ENCODE results near the gene BAIAP3. TPM values are rescaled to one million over a fixed set of nuclear protein-coding genes. Genes with fewer than 3 reads are reported as not detected.

The BAIAP3 gene
- total and polyA plus RNA-seq, 2 of the 8 experiments (the other 6 are each of a cell fraction or from before 2014, with no cell fraction given): 2.9 to 6.8 TPM

DNA sequence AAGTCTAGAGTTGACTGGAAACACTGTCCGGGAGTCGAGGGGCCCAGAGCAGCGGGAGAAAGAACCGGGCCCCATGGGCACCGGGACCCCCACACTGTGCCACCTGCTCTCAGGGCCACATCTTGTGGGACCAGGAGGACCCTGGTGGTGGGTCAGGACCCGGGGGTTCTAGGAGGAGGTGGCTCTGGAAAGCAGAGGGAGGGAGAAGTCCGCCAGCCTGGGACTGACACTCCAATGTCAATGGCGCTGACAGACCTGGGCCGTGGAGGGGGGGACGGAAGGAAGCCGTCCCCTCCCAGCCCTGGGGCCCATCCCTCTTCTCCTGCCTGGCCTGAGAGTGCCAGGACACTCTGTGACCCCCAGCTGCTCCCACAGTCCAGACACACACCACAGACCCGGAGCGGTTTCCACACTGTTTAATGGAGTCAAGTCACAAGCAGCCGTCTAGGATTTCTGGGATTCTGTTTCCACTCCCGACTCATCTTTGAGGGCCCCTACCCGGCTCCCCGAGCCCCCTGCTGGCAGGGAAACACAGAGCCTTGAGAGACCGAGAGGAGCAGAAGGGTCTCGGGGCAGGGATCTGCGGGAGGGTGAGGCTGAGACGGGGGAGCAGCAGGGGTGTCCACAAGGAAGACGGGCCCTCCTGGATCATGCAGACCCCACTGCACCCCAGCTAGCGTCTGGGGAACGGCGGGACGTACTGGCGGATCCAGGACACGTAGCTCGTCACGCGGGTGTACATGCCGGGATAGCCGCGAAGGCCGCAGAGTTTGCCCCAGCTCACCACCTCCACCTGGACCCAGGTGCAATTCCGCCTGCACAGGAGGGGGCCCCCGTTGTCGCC, 47.6 kb upstream of the BAIAP3 start:
- CTCF ChIA-PET (ENCODE audit: partially characterized antibody): interaction anchor here (0.7 to 1.7 kb wide), 4 partner anchors 8 to 15 kb away, joined by 3 to 6 read pairs (median 6); no protein-coding TSS in a partner anchor
- no peak overlapping the region for H2BK5ac ChIP-seq (ENCODE audit: low read depth, low read length)
- WGBS, 2 experiments (ENCODE audit: extremely low coverage in 1 of 2, insufficient coverage in 1 of 2, insufficient read length in 1 of 2, insufficient replicate concordance in 2 of 2, low coverage in 1 of 2, low lambda C conversion rate in 2 of 2, missing lambda C conversion rate in 1 of 2): 82% methylated on average over 35 of the region's 38 CpGs; no CpG with 5 or more reads in 1 of the 2 experiments

More for the DNA sequence above, 47.6 kb upstream of the BAIAP3 start:
- TF ChIP-seq MAX (IDR thresholded peaks at IDR 0.05) (no peak), BCL11A (IDR thresholded peaks at IDR 0.05; ENCODE audit: low read depth in 2 of 2, low read length in 2 of 2) (no peak), GTF2F1 (IDR thresholded peaks at IDR 0.05; ENCODE audit: borderline replicate concordance, low read depth, low read length) (no peak), ASH2L (IDR thresholded peaks at IDR 0.05; ENCODE audit: low read length) (no peak), RAD21 (IDR thresholded peaks at IDR 0.05 in 1 of 2, conservative IDR thresholded peaks at IDR 0.05 in 1 of 2; ENCODE audit: low read depth in 2 of 2, low read length in 2 of 2) (peak in 1 of 2 experiments; percentile 30; a peak in 1 of 4 replicates), SIRT6 (IDR thresholded peaks at IDR 0.05; ENCODE audit: low read length) (no peak)
- TF ChIP-seq, protein P1, sequence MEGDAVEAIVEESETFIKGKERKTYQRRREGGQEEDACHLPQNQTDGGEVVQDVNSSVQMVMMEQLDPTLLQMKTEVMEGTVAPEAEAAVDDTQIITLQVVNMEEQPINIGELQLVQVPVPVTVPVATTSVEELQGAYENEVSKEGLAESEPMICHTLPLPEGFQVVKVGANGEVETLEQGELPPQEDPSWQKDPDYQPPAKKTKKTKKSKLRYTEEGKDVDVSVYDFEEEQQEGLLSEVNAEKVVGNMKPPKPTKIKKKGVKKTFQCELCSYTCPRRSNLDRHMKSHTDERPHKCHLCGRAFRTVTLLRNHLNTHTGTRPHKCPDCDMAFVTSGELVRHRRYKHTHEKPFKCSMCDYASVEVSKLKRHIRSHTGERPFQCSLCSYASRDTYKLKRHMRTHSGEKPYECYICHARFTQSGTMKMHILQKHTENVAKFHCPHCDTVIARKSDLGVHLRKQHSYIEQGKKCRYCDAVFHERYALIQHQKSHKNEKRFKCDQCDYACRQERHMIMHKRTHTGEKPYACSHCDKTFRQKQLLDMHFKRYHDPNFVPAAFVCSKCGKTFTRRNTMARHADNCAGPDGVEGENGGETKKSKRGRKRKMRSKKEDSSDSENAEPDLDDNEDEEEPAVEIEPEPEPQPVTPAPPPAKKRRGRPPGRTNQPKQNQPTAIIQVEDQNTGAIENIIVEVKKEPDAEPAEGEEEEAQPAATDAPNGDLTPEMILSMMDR (IDR thresholded peaks at IDR 0.05; ENCODE audit: control extremely low read depth in 1 of 3, insufficient read depth in 1 of 3, low read depth in 1 of 3, low read length in 3 of 3): peak; percentile 6 to 25 (median 21); a peak in 3 of 4 replicates
- Histone ChIP-seq H3K79me2 (ENCODE audit: control insufficient read depth in 1 of 2, insufficient read depth in 2 of 2, low read length in 2 of 2) (no peaks in the 10 kb centered on the region), H3K56ac (replicated peaks; ENCODE audit: insufficient read length, low read depth, low read length) (no peak overlapping the region), H4K20me1 (replicated peaks in 1 of 2; ENCODE audit: control insufficient read depth in 1 of 2, insufficient read depth in 2 of 2, low read length in 2 of 2) (no peaks in the 10 kb centered on the region), H2AFZ (ENCODE audit: low read length) (no peak overlapping the region), H3K36me3 (ENCODE audit: control insufficient read depth in 2 of 4, insufficient read depth in 4 of 4, low read length in 3 of 4) (no peaks in the 10 kb centered on the region), H4K91ac (replicated peaks; ENCODE audit: insufficient read length, low read length) (no peak overlapping the region), H2AK5ac (ENCODE audit: low read depth, low read length) (no peak overlapping the region), H3K9ac (replicated peaks in 1 of 4; ENCODE audit: extremely low read depth in 1 of 4, low read depth in 3 of 4, low read length in 3 of 4) (no peak overlapping the region), H3K4me3 (ENCODE audit: extremely low read depth in 1 of 4, insufficient read depth in 2 of 4, low read depth in 3 of 4, low read length in 4 of 4) (no peak overlapping the region), H3K4ac (replicated peaks; ENCODE audit: insufficient read length, low read depth, low read length) (no peak overlapping the region), H3K27ac (ENCODE audit: low read depth, low read length) (no peak overlapping the region), H2BK120ac (replicated peaks; ENCODE audit: low read depth, low read length) (no peak overlapping the region), H4K8ac (ENCODE audit: extremely low read depth, insufficient read depth, low read length) (peak overlapping the region; percentile 7; the same call in 1 of the 2 replicates), H3K18ac (ENCODE audit: extremely low read depth, low read length) (no peak overlapping the region; the same call in none of the 2 replicates), H3K9me3 (ENCODE audit: insufficient read depth in 2 of 2, low read depth in 1 of 2, low read length in 1 of 2) (no peaks in the 10 kb centered on the region), H3K23me2 (ENCODE audit: low read depth, low read length) (peaks cover 3% of the 10 kb centered on the region; the same call in 1 of the 2 replicates), H3K14ac (ENCODE audit: insufficient read length) (no peak overlapping the region), H2BK20ac (ENCODE audit: low read length) (no peak overlapping the region), H3K4me2 (ENCODE audit: insufficient read depth in 1 of 2, low read depth in 2 of 2, low read length in 2 of 2) (no peak overlapping the region), H2BK12ac (ENCODE audit: low read depth, low read length) (no peak overlapping the region), H3K23ac (ENCODE audit: insufficient read length) (no peak overlapping the region), H3K79me1 (ENCODE audit: low read depth, low read length) (no peaks in the 10 kb centered on the region), H2BK15ac (ENCODE audit: low read length) (no peak overlapping the region), H3K27me3 (replicated peaks in 1 of 4; ENCODE audit: control insufficient read depth in 3 of 4, extremely low read depth in 1 of 4, insufficient read depth in 3 of 4, low read length in 3 of 4) (peaks cover 5 to 29% (median 20%) of the 10 kb centered on the region in 4 experiments), H4K5ac (ENCODE audit: insufficient read length, low read depth, low read length) (no peak overlapping the region), H3K4me1 (replicated peaks in 1 of 4; ENCODE audit: control insufficient read depth in 3 of 4, insufficient read depth in 4 of 4, low read length in 3 of 4) (peaks cover 3 to 25% (median 19%) of the 10 kb centered on the region in 4 experiments; a peak in 6 of 7 replicates)
- POLR2A ChIA-PET (ENCODE audit: partially characterized antibody): interaction anchor here (1.2 kb wide), 1 partner anchor 19 kb away, joined by 3 read pairs; no protein-coding TSS in a partner anchor
- DNase-seq (ENCODE audit: low read depth in 1 of 2, low spot score in 2 of 2) (no peak), FAIRE-seq (no peak)
